Calu3 (cell line): ENCODE results near the gene ZNF804A. TPM values are rescaled to one million over a fixed set of nuclear protein-coding genes. Genes with fewer than 3 reads are reported as not detected.

Experiments
- BruUV-seq: library from RNA; stranded (reverse); fragments of 400-500 nt; replicated peaks from 2 replicates; lab custom pipeline; 2021; lab: Mats Ljungman, UMichigan
- CTCF ChIA-PET: fragments of 300-600 bp; sonication (Branson Sonifier 250); formaldehyde crosslinking; loops from one replicate; lab custom pipeline; 2022; ENCODE audit warnings: antibody characterized with exemption; lab: Charles Lee
- DNase-seq: peaks from one replicate; pipeline ENCODE4 v3.0.0; 2022
- H3K27ac Mint-ChIP-seq: one replicate; pipeline ENCODE4 v1.8.0; 2022; ENCODE audit warnings: mixed read lengths; ENCODE audit not compliant: unreplicated experiment
- H3K27me3 Mint-ChIP-seq: one replicate; pipeline ENCODE4 v1.8.0; 2022; ENCODE audit warnings: mixed read lengths; ENCODE audit not compliant: unreplicated experiment
- H3K36me3 Mint-ChIP-seq: one replicate; pipeline ENCODE4 v1.8.0; 2022; ENCODE audit warnings: mild to moderate bottlenecking, moderate library complexity, mixed read lengths; ENCODE audit not compliant: insufficient read depth, unreplicated experiment
- H3K4me1 Mint-ChIP-seq: one replicate; pipeline ENCODE4 v1.8.0; 2022; ENCODE audit warnings: mild to moderate bottlenecking, low read depth, mixed read lengths; ENCODE audit not compliant: unreplicated experiment
- H3K4me3 Mint-ChIP-seq: one replicate; pipeline ENCODE4 v1.8.0; 2022; ENCODE audit warnings: mild to moderate bottlenecking, low read depth, moderate library complexity, mixed read lengths; ENCODE audit not compliant: unreplicated experiment
- H3K9me3 Mint-ChIP-seq: one replicate; pipeline ENCODE4 v1.8.0; 2022; ENCODE audit warnings: low read depth, mixed read lengths; ENCODE audit not compliant: unreplicated experiment
- CTCF ChIP-seq: fragments of 200-600 bp; IDR thresholded peaks from one replicate; pipeline ENCODE4 v1.8.0; 2022; ENCODE audit warnings: antibody characterized with exemption; ENCODE audit not compliant: unreplicated experiment
- intact Hi-C: fragments of 100-400 bp; cut with micrococcal nuclease; formaldehyde crosslinking; loops from one replicate; pipeline ENCODE4 v1.10.0; 2022; ENCODE audit not compliant: unreplicated experiment
- total RNA-seq: library from RNA; stranded (reverse); gene quantifications from 2 replicates; pipeline ENCODE4 v1.2.3, GENCODE V29; 2022

The ZNF804A gene
- total RNA-seq, 1 experiment from 2014 or later = 0.09 TPM

GRCh38 chr2:184921676-184922075, 323.3 kb downstream of the ZNF804A start:
- no peak for DNase-seq
- no peak overlapping the region for H3K4me3 Mint-ChIP-seq
- no peaks in the 10 kb centered on the region for H3K27me3 Mint-ChIP-seq
- TF ChIP-seq CTCF = no peak
- CTCF ChIA-PET = no interaction called here
- no peaks in the 10 kb centered on the region for H3K4me1 Mint-ChIP-seq
- H3K36me3 Mint-ChIP-seq = no peaks in the 10 kb centered on the region
- H3K9me3 Mint-ChIP-seq = peaks cover 7% of the 10 kb centered on the region
- H3K27ac Mint-ChIP-seq = no peak overlapping the region
- BruUV-seq = no TSS peak
- intact Hi-C loops = no loop called here

GRCh38 chr2:184923751-184924150, 325.4 kb downstream of the ZNF804A start:
- intact Hi-C loops = no loop called here
- CTCF ChIA-PET = no interaction called here

DNA sequence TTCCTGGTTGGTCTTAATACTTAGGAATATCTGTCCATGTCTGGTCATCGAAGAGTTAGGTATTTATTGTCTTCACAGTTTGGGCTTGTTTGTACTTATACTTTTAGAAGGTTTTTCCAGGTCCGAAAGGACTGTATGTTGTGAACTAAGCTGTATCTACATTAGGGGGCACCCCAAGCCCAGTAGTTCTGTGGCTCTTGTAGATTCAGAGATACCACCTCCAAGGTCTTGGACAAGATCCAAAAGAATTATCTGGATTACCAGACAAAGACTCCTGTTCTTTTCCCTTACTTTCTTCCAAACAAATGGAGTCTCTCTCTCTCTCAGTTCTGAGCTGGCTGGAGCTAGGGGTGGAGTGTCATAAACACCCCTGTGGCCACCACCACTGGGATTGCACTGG, 328.7 kb downstream of the ZNF804A start:
- Mint-ChIP-seq H3K9me3 (peaks cover 11% of the 10 kb centered on the region), H3K4me1 (no peaks in the 10 kb centered on the region), H3K27ac (no peak overlapping the region), H3K36me3 (no peaks in the 10 kb centered on the region), H3K27me3 (no peaks in the 10 kb centered on the region), H3K4me3 (no peak overlapping the region)
- DNase-seq = no peak
- intact Hi-C loops = no loop called here
- no peak for TF ChIP-seq CTCF
- BruUV-seq = no TSS peak
- CTCF ChIA-PET = no interaction called here

More at GRCh38 chr2:184923751-184924150, 325.4 kb downstream of the ZNF804A start:
- DNase-seq = no peak
- Mint-ChIP-seq H3K36me3 (no peaks in the 10 kb centered on the region), H3K9me3 (peaks cover 9% of the 10 kb centered on the region), H3K4me1 (no peaks in the 10 kb centered on the region), H3K27me3 (no peaks in the 10 kb centered on the region), H3K27ac (no peak overlapping the region), H3K4me3 (no peak overlapping the region)
- TF ChIP-seq CTCF = no peak
- BruUV-seq = no TSS peak

DNA sequence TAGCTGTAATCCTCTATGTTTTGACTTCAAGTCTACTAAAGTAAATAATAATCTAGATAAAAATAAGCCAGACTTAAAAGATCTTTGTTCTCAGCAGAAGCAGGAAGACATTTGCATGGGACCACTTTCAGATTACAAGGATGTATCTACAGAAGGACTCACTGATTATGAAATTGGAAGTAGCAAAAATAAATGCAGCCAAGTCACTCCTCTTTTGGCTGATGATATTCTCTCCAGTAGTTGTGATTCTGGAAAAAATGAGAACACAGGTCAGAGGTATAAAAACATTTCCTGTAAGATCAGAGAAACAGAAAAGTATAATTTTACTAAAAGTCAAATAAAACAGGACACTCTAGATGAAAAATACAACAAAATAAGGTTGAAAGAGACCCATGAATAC, 338.4 kb downstream of the ZNF804A start:
- Mint-ChIP-seq H3K36me3 (no peaks in the 10 kb centered on the region), H3K9me3 (peaks cover 7% of the 10 kb centered on the region), H3K4me3 (no peak overlapping the region), H3K27ac (no peak overlapping the region), H3K4me1 (peaks cover 9% of the 10 kb centered on the region), H3K27me3 (no peaks in the 10 kb centered on the region)
- BruUV-seq = no TSS peak
- no peak for DNase-seq
- TF ChIP-seq CTCF = no peak
- intact Hi-C loops = no loop called here
- CTCF ChIA-PET = no interaction called here
